SU-DHL-6 (cell line): ENCODE data around the gene VWDE.

Experiments
- H2AFZ ChIP-seq: fragments of 200-600 bp; sonication (generic); 2 replicates; pipeline ENCODE4 v1.6.1; 2014; ENCODE audit warnings: low read depth, mild to moderate bottlenecking, moderate library complexity, mixed read lengths, antibody characterized with exemption, low read length; ENCODE audit not compliant: severe bottlenecking
- H3F3A ChIP-seq: fragments of 200-600 bp; shearing (Covaris generic); 2 replicates; pipeline ENCODE4 v1.6.0; 2016; ENCODE audit warnings: antibody characterized with exemption, mild to moderate bottlenecking; ENCODE audit not compliant: insufficient read depth
- H3K27ac ChIP-seq: fragments of 200-600 bp; sonication (generic); 2 replicates; pipeline ENCODE4 v1.5.1; 2016; ENCODE audit warnings: low read depth, mild to moderate bottlenecking, low read length, moderate library complexity, mixed read lengths
- H3K27me3 ChIP-seq: fragments of 200-600 bp; sonication (generic), shearing (Covaris generic); 2 replicates; pipeline ENCODE4 v1.6.0; 2014; ENCODE audit warnings: mild to moderate bottlenecking, low read length
- H3K36me3 ChIP-seq: fragments of 200-600 bp; sonication (generic); 2 replicates; pipeline ENCODE4 v1.6.1; 2014; ENCODE audit warnings: mild to moderate bottlenecking, low read length, mixed read lengths
- H3K4me2 ChIP-seq: fragments of 300-600, 200-600 bp; shearing (Covaris generic), sonication (generic); 2 replicates; pipeline ENCODE4 v1.6.0; 2014; ENCODE audit warnings: low read length, low read depth, mild to moderate bottlenecking; ENCODE audit not compliant: poor library complexity, severe bottlenecking
- H3K4me3 ChIP-seq: fragments of 200-600 bp; sonication (generic); 2 replicates; pipeline ENCODE4 v1.5.1; 2014; ENCODE audit warnings: antibody characterized with exemption, low read length, mild to moderate bottlenecking, mixed read lengths; ENCODE audit not compliant: insufficient read depth, poor library complexity, severe bottlenecking
- H3K79me2 ChIP-seq: fragments of 200-600 bp; sonication (generic); 2 replicates; pipeline ENCODE4 v1.6.1; 2014; ENCODE audit warnings: mild to moderate bottlenecking, low read length, moderate library complexity; ENCODE audit not compliant: insufficient read depth
- H3K9ac ChIP-seq: fragments of 200-600 bp; sonication (generic); 2 replicates; pipeline ENCODE4 v1.7.0; 2014; ENCODE audit warnings: mild to moderate bottlenecking, low read length
- H3K9me2 ChIP-seq: fragments of 200-600 bp; sonication (generic); replicated peaks from 2 replicates; pipeline ENCODE4 v1.6.1; 2014; ENCODE audit warnings: low read length; ENCODE audit not compliant: insufficient read depth
- H3K9me3 ChIP-seq: fragments of 200-600 bp; sonication (generic); 2 replicates; pipeline ENCODE4 v1.6.1; 2014; ENCODE audit warnings: low read length, mixed read lengths; ENCODE audit not compliant: insufficient read depth
- H4K20me1 ChIP-seq: fragments of 200-600 bp; sonication (generic); 2 replicates; pipeline ENCODE4 v1.6.1; 2014; ENCODE audit warnings: low read depth, mild to moderate bottlenecking, antibody characterized with exemption, low read length, moderate library complexity, mixed read lengths
- CTCF ChIP-seq: fragments of 200-600 bp; sonication (generic); IDR thresholded peaks from one replicate; pipeline ENCODE4 v1.5.1; 2017; ENCODE audit warnings: antibody characterized with exemption, mild to moderate bottlenecking, low read length, moderate library complexity; ENCODE audit not compliant: insufficient read depth, poor library complexity, severe bottlenecking
- EZH2phosphoT487 ChIP-seq: fragments of 200-600 bp; sonication (generic), shearing (Covaris generic); conservative IDR thresholded peaks from 2 replicates; pipeline ENCODE4 v1.6.1; 2018; ENCODE audit warnings: mild to moderate bottlenecking, antibody characterized with exemption, low read length, moderate library complexity, mixed read lengths

Gene VWDE

GRCh38 chr7:12369072-12369471 is 34.6 kb downstream of the VWDE start:
- Histone ChIP-seq H3K4me2 (no peak overlapping the region), H3K36me3 (no peaks in the 10 kb centered on the region), H3K4me3 (no peak overlapping the region), H3F3A (no peaks in the 10 kb centered on the region), H2AFZ (no peak overlapping the region), H3K27ac (no peak overlapping the region), H3K9me2 (no peaks in the 10 kb centered on the region), H3K9me3 (no peaks in the 10 kb centered on the region), H3K27me3 (no peaks in the 10 kb centered on the region), H3K79me2 (no peaks in the 10 kb centered on the region), H3K9ac (no peak overlapping the region), H4K20me1 (peaks cover 2% of the 10 kb centered on the region; the same call in 1 of the 2 replicates)
- TF ChIP-seq CTCF (no peak), EZH2phosphoT487 (no peak)

- Histone ChIP-seq H3K27ac (no peak overlapping the region), H3F3A (no peaks in the 10 kb centered on the region), H4K20me1 (no peaks in the 10 kb centered on the region), H2AFZ (no peak overlapping the region), H3K9me2 (no peaks in the 10 kb centered on the region), H3K36me3 (no peaks in the 10 kb centered on the region), H3K4me2 (no peak overlapping the region), H3K79me2 (no peaks in the 10 kb centered on the region), H3K27me3 (no peaks in the 10 kb centered on the region), H3K9ac (no peak overlapping the region), H3K9me3 (no peaks in the 10 kb centered on the region), H3K4me3 (no peak overlapping the region)
- no peak for TF ChIP-seq CTCF
- TF ChIP-seq EZH2phosphoT487, result no peak
These were observed 42.7 kb downstream of the VWDE start for GRCh38 chr7:12360948-12361347.

GRCh38 chr7:12358694-12359093 is 45.0 kb downstream of the VWDE start:
- Histone ChIP-seq H3K36me3 (no peaks in the 10 kb centered on the region), H3F3A (no peaks in the 10 kb centered on the region), H3K9ac (no peak overlapping the region), H3K4me3 (no peak overlapping the region), H3K4me2 (no peak overlapping the region), H3K9me2 (no peaks in the 10 kb centered on the region), H3K79me2 (no peaks in the 10 kb centered on the region), H4K20me1 (no peaks in the 10 kb centered on the region), H3K9me3 (no peaks in the 10 kb centered on the region), H3K27me3 (no peaks in the 10 kb centered on the region), H3K27ac (no peak overlapping the region), H2AFZ (no peak overlapping the region)
- TF ChIP-seq CTCF, result no peak
- no peak for TF ChIP-seq EZH2phosphoT487
